HCT116 (cell line): ENCODE measurements around the gene THRA. TPM values are rescaled to one million over a fixed set of nuclear protein-coding genes. Genes with fewer than 3 reads are reported as not detected.

Experiments used
- ATAC-seq: fragments of 200-7000 bp; cut with Tn5 transposase; 2 replicates; pipeline ENCODE4 v1.9.1; 2020; ENCODE audit warnings: mild to moderate bottlenecking, moderate library complexity
- BruUV-seq: library from RNA; stranded (reverse); fragments of 400-500 nt; replicated peaks from 2 replicates; lab custom pipeline; 2021; lab: Mats Ljungman, UMichigan
- CTCF ChIA-PET: fragments of 300-600 bp; sonication (Branson Sonifier 250); formaldehyde crosslinking; loops from one replicate; lab custom pipeline; 2021; ENCODE audit warnings: antibody characterized with exemption; lab: Charles Lee
- POLR2A ChIA-PET: fragments of 300-600, 350-600 bp; sonication (Branson Sonifier 250); formaldehyde crosslinking; loops from one replicate; lab custom pipeline; 2021; ENCODE audit warnings: antibody characterized with exemption; lab: Charles Lee
- RAD21 ChIA-PET, 2 experiments: fragments of 300-600 bp; sonication (Branson Sonifier 250); formaldehyde crosslinking; loops; one replicate each; lab custom pipeline; 2023; ENCODE audit warnings: low total read pairs in 2 of 2; ENCODE audit not compliant: uncharacterized antibody in 2 of 2, unreplicated experiment in 2 of 2, low non-redundant PET in 1 of 2; lab: Charles Lee
- DNase-seq: peaks from one replicate; pipeline ENCODE4 v3.0.0-alpha.2; 2010; ENCODE audit warnings: low read depth, low spot score
- H2AFZ ChIP-seq: fragments of 200-600 bp; shearing (Covaris generic), sonication (generic); 2 replicates; pipeline ENCODE4 v1.6.1; 2017; ENCODE audit warnings: low read depth, mixed run types, mixed read lengths, antibody characterized with exemption, low read length; ENCODE audit not compliant: poor library complexity, severe bottlenecking
- H3K27ac ChIP-seq: 2 replicates; pipeline ENCODE4 v1.5.1; 2012; ENCODE audit warnings: low read depth, low read length
- H3K27me3 ChIP-seq: fragments of 200-600 bp; sonication (generic); 2 replicates; pipeline ENCODE4 v1.6.1; 2016; ENCODE audit warnings: mixed run types, low read length, mixed read lengths; ENCODE audit not compliant: insufficient read depth
- H3K36me3 ChIP-seq, 2 experiments: fragments of 200-500 bp in 1 of 2; fragments of 200-600 bp in 1 of 2; sonication (Bioruptor generic) in 1 of 2; sonication (generic) in 1 of 2; 2 replicates each; pipeline versions ENCODE4 v1.5.1 to v1.6.1; 2014 to 2016; ENCODE audit warnings: low read length in 2 of 2, inconsistent platforms in 1 of 2, mixed read lengths in 1 of 2, mixed run types in 1 of 2; ENCODE audit not compliant: insufficient read depth in 2 of 2, control insufficient read depth in 1 of 2
- H3K4me1 ChIP-seq, 2 experiments: fragments of 200-600 bp in 1 of 2; sonication (generic) in 1 of 2; 2 replicates each; pipeline versions ENCODE4 v1.5.1 to v1.6.1; 2012 to 2017; ENCODE audit warnings: low read length in 2 of 2, inconsistent platforms in 1 of 2, mild to moderate bottlenecking in 1 of 2, mixed read lengths in 1 of 2, mixed run types in 1 of 2, moderate library complexity in 1 of 2; ENCODE audit not compliant: insufficient read depth in 2 of 2, control insufficient read depth in 1 of 2
- H3K4me2 ChIP-seq: fragments of 200-600 bp; sonication (generic); 2 replicates; pipeline ENCODE4 v1.6.1; 2017; ENCODE audit warnings: mixed run types, low read length, mixed read lengths
- H3K4me3 ChIP-seq, 2 experiments: fragments of 200-600 bp in 1 of 2; sonication (generic) in 1 of 2; replicated peaks in 1 of 2; 2 replicates each; pipeline ENCODE4 v1.5.1; 2011 to 2016; ENCODE audit warnings: low read length in 2 of 2, control low read depth in 1 of 2, low read depth in 1 of 2, mild to moderate bottlenecking in 1 of 2, mixed read lengths in 1 of 2, mixed run types in 1 of 2
- H3K79me2 ChIP-seq: fragments of 200-600 bp; sonication (generic); 2 replicates; pipeline ENCODE4 v1.6.1; 2017; ENCODE audit warnings: mild to moderate bottlenecking, mixed run types, low read length, moderate library complexity, mixed read lengths; ENCODE audit not compliant: insufficient read depth
- H3K9ac ChIP-seq: fragments of 200-600 bp; sonication (generic); 2 replicates; pipeline ENCODE4 v1.6.1; 2016; ENCODE audit warnings: low read length, mixed read lengths
- H3K9me2 ChIP-seq: fragments of 200-600 bp; sonication (generic), shearing (Covaris generic); 2 replicates; pipeline ENCODE4 v1.6.1; 2017; ENCODE audit warnings: mixed run types, mild to moderate bottlenecking, moderate library complexity; ENCODE audit not compliant: insufficient read depth
- H3K9me3 ChIP-seq, 2 experiments: fragments of 200-500 bp in 1 of 2; fragments of 200-600 bp in 1 of 2; sonication (Bioruptor generic) in 1 of 2; sonication (generic) in 1 of 2; 2 replicates each; pipeline ENCODE4 v1.6.1; 2014 to 2017; ENCODE audit warnings: low read length in 2 of 2, mixed read lengths in 2 of 2, inconsistent platforms in 1 of 2, low read depth in 1 of 2, mild to moderate bottlenecking in 1 of 2, mixed run types in 1 of 2, moderate library complexity in 1 of 2; ENCODE audit not compliant: control insufficient read depth in 1 of 2, insufficient read depth in 1 of 2
- H4K20me1 ChIP-seq: fragments of 200-600 bp; sonication (generic), shearing (Covaris generic); 2 replicates; pipeline ENCODE4 v1.6.1; 2017; ENCODE audit warnings: mixed run types, mild to moderate bottlenecking, moderate library complexity; ENCODE audit not compliant: insufficient read depth
- CEBPB ChIP-seq: IDR thresholded peaks from 2 replicates; pipeline ENCODE4 v1.6.1; 2012; ENCODE audit warnings: low read depth
- CTCF ChIP-seq, 3 experiments: fragments of 200-600 bp in 1 of 3; sonication (generic) in 1 of 3; IDR thresholded peaks in 2 of 3; conservative IDR thresholded peaks in 1 of 3; 2 replicates each; pipeline ENCODE4 v1.5.1; 2012 to 2017; ENCODE audit warnings: low read depth in 2 of 3, low read length in 2 of 3, antibody characterized with exemption in 1 of 3, borderline replicate concordance in 1 of 3, control low read depth in 1 of 3, mild to moderate bottlenecking in 1 of 3, mixed read lengths in 1 of 3, mixed run types in 1 of 3, moderate library complexity in 1 of 3; ENCODE audit not compliant: insufficient read depth in 1 of 3
- EGR1 ChIP-seq: IDR thresholded peaks from 2 replicates; pipeline ENCODE4 v1.6.1; 2012; ENCODE audit warnings: low read depth
- SIN3A ChIP-seq: IDR thresholded peaks from 2 replicates; pipeline ENCODE4 v1.6.1; 2012; ENCODE audit warnings: low read depth
- SRF ChIP-seq: IDR thresholded peaks from 2 replicates; pipeline ENCODE4 v1.6.1; 2012; ENCODE audit warnings: low read depth
- ZNF274 ChIP-seq: fragments of 200-500 bp; sonication (Bioruptor generic); IDR thresholded peaks from 2 replicates; pipeline ENCODE4 v1.6.1; 2014; ENCODE audit warnings: mild to moderate bottlenecking, low read depth, low read length, inconsistent platforms
- intact Hi-C: fragments of 100-400 bp; cut with micrococcal nuclease; formaldehyde crosslinking; loops from 2 replicates; pipeline ENCODE4 v1.10.0; 2022
- total RNA-seq: library from RNA; stranded (reverse); gene quantifications from one replicate; pipeline ENCODE4 v1.2.1, GENCODE V29; 2021; ENCODE audit not compliant: unreplicated experiment
- TF ChIP-seq, protein P1 (sequence below): IDR thresholded peaks from 2 replicates; pipeline ENCODE4 v1.6.1; 2011; ENCODE audit warnings: mild to moderate bottlenecking, low read length, moderate library complexity; ENCODE audit not compliant: insufficient replicate concordance; ENCODE audit errors: extremely low read depth

The THRA gene
- total RNA-seq, 1 experiment from 2014 or later = 23.3 TPM

GRCh38 chr17:40032322-40033320 lies 30.1 kb upstream of the THRA start:
- Histone ChIP-seq H2AFZ (no peak overlapping the region), H3K36me3 (peaks cover 19 to 22% of the 10 kb centered on the region in 2 experiments; a peak in 3 of 4 replicates), H3K4me2 (no peak overlapping the region), H3K9me2 (no peaks in the 10 kb centered on the region), H3K4me3 (no peak overlapping the region), H3K79me2 (no peaks in the 10 kb centered on the region), H4K20me1 (no peaks in the 10 kb centered on the region), H3K4me1 (no peaks in the 10 kb centered on the region), H3K27me3 (no peaks in the 10 kb centered on the region), H3K27ac (no peak overlapping the region), H3K9me3 (no peaks in the 10 kb centered on the region), H3K9ac (no peak overlapping the region)
- TF ChIP-seq SRF (no peak), CEBPB (no peak), CTCF (IDR thresholded peaks at IDR 0.05 in 2 of 3, conservative IDR thresholded peaks at IDR 0.05 in 1 of 3; ENCODE audit: borderline replicate concordance in 1 of 3, insufficient read depth in 1 of 3, low read depth in 2 of 3, low read length in 2 of 3) (no peak), ZNF274 (no peak), SIN3A (no peak), EGR1 (no peak)
- TF ChIP-seq, protein P1, sequence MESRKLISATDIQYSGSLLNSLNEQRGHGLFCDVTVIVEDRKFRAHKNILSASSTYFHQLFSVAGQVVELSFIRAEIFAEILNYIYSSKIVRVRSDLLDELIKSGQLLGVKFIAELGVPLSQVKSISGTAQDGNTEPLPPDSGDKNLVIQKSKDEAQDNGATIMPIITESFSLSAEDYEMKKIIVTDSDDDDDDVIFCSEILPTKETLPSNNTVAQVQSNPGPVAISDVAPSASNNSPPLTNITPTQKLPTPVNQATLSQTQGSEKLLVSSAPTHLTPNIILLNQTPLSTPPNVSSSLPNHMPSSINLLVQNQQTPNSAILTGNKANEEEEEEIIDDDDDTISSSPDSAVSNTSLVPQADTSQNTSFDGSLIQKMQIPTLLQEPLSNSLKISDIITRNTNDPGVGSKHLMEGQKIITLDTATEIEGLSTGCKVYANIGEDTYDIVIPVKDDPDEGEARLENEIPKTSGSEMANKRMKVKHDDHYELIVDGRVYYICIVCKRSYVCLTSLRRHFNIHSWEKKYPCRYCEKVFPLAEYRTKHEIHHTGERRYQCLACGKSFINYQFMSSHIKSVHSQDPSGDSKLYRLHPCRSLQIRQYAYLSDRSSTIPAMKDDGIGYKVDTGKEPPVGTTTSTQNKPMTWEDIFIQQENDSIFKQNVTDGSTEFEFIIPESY = no peak
- intact Hi-C loops = no loop called here
- ATAC-seq = no peak
- CTCF ChIA-PET = interaction anchor here (2.9 kb wide), 1 partner anchor 43 kb away, joined by 8 read pairs; no protein-coding TSS in a partner anchor
- POLR2A ChIA-PET = no interaction called here
- no peak for DNase-seq
- RAD21 ChIA-PET = no interaction called here
- BruUV-seq = no TSS peak
